CD4-positive, alpha-beta T cell treated with Interleukin-4 for 4 hours (primary cell): ENCODE data around the gene CORIN.
A peak's percentile ranks its signal among the peaks of the same experiment; 100 is the strongest.
"Not testable (repeated sequence)": the region's sequence is repeated elsewhere in the genome, so short reads cannot be mapped to it uniquely, and the experiment has no call there.

Source experiments
- DNase-seq: peaks from one replicate; pipeline ENCODE4 v3.0.0-alpha.2; 2020

CORIN gene

GRCh38 chr4:47718696-47719095, 119.2 kb downstream of the CORIN start:
- DNase-seq: no peak

GRCh38 chr4:47717188-47717587, 120.7 kb downstream of the CORIN start:
- DNase-seq: no peak

- no peak for DNase-seq
These were observed 122.0 kb downstream of the CORIN start for GRCh38 chr4:47715716-47716416.

- no peak for DNase-seq
These were observed 123.6 kb downstream of the CORIN start for GRCh38 chr4:47714269-47714668.

- DNase-seq: no peak
These were observed 124.6 kb downstream of the CORIN start for GRCh38 chr4:47713129-47713834.

DNA sequence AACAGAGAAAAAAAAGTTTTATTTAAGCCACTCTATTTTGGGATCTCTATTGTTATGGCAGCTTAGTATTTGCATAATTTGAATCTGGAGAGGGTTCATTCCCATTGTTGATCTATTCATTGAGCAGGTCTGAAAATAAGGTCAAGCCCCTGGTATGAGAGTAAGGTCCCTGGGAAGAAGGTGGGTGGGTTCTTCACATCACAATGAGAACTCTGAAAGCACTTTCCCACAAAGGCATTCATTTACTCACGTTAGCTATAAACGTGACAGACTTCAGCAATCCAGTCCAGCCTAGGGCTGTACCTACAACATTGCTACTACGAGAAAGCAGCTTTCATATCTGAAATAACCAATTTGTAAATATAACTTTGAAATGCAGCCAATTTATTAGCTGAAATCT, 126.2 kb downstream of the CORIN start:
- DNase-seq: no peak

- DNase-seq: no peak
These were observed 126.7 kb downstream of the CORIN start for GRCh38 chr4:47711183-47711582.

DNA sequence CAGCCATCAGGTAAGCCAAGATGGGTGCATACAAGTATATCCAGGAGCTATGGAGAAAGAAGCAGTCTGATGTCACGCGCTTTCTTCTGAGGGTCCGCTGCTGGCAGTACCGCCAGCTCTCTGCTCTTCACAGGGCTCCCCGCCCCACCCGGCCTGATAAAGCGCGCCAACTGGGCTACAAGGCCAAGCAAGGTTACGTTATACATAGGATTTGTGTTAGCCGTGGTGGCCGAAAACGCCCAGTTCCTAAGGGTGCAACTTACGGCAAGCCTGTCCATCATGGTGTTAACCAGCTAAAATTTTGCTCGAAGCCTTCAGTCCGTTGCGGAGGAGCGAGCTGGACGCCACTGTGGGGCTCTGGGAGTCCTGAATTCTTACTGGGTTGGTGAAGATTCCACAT, 131.5 kb downstream of the CORIN start:
- not testable (repeated sequence) for DNase-seq

DNA sequence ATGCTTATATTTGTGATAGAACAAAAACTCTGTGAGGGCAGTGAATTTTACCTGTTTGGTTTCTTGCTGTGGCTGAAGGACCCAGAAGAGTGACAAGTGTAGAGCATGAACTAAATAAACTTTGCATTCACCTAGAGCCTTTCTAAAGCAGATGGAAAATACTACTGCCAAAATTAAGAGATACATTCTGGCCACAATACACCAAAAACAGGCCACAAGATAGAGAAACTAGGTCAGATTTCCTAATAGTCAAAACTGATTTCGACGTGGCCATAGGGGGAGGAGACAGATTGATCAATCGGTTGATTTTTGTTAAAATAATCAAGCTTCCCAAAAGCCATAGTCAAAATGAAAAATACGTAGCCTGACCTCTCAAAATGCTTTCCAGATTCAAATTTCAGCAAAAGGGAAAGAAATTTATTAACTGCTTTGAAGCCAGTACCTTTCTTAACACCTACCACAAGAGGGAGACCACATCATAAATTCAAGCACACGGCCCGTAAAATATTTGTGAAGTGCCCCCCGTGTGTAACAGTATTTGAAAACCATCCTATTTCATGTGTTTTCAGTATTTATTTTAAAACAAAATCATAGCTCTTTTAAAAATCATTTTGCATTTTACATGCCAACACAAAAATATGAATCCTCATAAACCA, 132.4 kb downstream of the CORIN start:
- no peak for DNase-seq

GRCh38 chr4:47704693-47705325, 133.1 kb downstream of the CORIN start:
- DNase-seq: no peak

DNA sequence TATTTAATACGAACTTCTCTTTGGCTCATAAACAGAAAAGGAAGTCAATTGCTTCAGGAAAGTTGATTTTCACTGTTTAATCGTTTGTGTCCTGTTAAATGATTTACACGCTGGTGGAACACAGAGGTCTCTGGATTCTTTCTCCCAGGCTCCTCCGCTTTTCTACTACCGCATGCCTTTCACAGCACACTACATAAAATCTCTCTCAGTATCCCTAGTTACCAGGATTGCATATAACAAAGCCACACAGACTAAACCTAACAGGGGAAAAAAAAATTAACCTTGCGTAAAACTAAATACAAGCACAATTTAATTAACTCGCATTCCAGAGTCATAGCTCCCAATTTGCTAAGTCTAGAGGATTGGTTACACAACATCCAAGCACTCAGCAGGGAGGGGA, 133.9 kb downstream of the CORIN start:
- no peak for DNase-seq

- no peak for DNase-seq
These were observed 134.9 kb downstream of the CORIN start for GRCh38 chr4:47703008-47703407.

DNA sequence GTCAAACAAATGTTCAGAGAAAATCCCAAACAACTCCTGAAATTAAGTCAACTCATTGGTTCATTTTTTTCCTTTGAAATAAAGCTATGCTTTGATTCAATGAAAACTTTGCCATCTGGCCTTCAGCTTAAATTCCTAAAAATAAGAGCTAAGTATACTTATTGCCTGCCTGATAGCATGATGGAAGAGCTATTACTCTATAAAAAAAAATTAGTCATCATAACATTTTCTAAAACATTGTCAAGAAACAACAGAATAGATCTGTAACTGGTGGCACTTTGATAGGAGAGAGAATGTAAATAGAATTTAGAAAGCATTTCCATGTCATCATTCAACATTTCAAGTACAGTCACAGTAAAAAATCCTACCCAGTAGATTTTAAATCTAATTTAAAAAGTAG, 136.6 kb downstream of the CORIN start:
- no peak for DNase-seq

- DNase-seq: no peak
These were observed 139.0 kb downstream of the CORIN start for GRCh38 chr4:47698837-47699236.

DNA sequence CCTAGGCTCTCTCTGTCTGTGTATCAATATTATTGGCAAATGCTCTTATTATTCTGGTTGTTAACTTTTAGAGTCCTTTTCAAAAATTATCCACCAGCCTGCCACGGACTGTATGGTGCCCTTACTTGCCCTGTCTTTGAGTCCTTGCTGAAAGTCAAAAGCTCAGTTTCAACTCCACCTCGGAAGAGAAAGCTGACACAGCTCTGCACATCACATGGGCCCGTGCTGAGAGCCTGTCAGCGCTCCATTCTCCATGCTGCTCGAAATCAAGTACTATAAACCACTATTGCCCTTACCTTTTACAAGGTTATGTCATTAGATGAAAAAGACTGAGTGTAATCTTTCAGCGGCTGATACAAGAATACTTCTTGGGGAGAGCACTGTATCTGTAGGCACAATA, 141.0 kb downstream of the CORIN start:
- no peak for DNase-seq

GRCh38 chr4:47695260-47695659, 142.6 kb downstream of the CORIN start:
- no peak for DNase-seq

DNA sequence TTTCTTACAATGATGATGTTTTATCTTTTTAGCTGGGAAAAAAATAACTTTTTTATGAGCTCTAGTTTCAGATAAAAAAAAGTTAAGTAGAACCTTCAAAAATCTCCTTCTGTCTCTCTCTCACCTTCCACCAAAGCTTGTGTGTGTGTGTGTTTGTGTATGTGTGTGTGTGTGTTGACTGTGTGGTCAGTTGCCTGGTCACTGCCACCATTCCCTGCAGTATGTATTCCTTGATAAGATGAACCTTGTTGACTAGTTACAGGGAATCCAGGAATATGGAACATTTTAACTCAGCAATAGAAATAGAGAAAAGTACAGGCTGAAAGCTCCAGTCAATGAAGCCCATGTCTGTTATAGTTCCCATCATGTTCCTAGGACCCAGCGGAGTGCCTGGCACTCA, 143.5 kb downstream of the CORIN start:
- DNase-seq: no peak

- DNase-seq: no peak
These were observed 145.2 kb downstream of the CORIN start for GRCh38 chr4:47692691-47693090.

DNA sequence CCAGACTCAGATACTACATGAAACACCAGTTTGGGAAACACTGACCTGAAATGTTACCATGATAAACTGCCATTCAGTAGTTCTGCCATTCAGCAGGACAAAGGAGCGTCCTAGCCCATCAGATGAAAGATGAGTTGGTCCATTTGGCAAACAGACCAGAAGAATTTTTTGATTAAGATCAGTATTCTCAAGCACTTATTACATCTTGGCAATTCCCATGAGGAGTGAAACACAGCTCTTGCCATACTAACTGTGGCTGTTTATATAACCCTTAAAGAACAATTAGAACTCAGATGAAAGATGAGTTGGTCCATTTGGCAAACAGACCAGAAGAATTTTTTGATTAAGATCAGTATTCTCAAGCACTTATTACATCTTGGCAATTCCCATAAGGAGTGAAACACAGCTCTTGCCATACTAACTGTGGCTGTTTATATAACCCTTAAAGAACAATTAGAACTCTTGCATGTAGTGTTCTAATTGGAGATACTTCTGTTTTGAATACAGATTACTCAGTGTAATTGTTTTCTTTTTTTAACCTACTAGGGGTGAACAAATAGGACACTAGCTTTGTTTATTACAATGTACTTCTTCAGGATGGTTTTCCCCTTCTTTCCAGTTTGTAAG, 146.0 kb downstream of the CORIN start:
- not testable (repeated sequence) for DNase-seq

GRCh38 chr4:47690611-47691010, 147.3 kb downstream of the CORIN start:
- DNase-seq: no peak

DNA sequence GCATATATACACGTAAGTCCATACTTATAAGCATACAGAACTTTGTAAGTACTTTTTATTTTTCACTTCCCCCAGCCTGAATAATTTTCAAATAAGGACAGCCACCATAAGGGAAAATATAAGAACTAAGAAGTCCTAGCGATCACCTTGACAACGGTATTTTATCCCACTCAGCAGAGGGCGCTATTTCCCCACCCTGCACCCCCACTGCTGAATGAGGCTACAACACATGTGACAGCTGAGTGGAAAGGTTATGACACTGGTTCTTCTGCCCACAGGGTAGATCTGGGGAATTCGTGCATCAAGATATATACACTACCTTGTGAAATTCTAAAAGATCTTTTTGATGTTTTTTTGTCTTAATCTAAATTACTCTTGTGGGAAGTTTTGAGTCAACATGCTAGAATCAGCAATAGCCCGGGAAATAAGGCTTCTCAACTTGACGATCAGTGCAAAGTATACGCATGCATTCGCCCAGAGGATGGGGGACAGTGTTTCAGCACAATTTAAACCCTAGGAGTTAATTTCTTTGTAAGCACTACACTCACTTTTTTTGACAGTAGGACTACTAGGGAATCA, 151.5 kb downstream of the CORIN start:
- peak; percentile 63 for DNase-seq

DNA sequence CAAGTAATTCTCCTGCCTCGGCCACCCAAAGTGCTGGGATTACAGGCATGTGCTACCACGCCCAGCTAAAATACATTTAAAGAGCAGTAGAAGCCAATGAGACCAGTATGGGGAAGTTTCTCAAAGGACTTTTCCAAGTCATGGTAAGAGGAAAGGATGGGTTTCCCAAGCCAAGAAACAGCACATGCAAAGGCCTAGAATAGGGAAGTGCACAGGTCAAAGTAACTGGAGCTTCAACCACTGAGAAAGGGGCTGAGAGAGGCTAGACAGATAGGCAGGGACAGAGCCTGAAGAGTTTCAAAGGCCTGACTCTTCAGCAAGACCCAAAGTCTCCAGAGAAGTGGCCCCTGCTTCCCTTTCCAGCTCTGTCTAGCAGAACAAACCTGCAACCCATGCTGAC, 162.1 kb downstream of the CORIN start:
- DNase-seq: no peak

DNA sequence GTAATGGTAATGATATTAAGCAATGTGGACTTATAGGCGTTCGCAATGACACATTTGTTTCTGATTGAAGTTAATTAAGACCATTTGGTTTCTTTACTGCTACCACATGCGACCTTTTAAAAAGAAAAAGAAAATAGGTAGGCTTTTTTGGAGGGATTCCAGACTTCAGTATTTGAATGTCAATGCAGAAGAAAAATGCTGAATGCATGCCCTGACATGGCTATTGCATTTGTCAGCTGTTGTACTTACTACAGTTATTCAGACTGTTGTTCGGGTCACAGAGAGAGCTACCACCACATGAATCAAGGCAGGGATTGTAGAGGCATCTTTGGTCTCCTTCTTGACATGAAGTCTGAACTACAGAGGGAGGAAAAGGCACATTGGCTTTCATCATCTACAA, 163.7 kb downstream of the CORIN start:
- DNase-seq: no peak
